GM19043 (cell line): ENCODE measurements around the gene USP47.
A peak's percentile ranks its signal among the peaks of the same experiment; 100 is the strongest.

ENCODE experiments used
- ATAC-seq: cut with Tn5 transposase; IDR thresholded peaks from one replicate; pipeline ENCODE4 v1.9.1; 2021; ENCODE audit warnings: low read depth; ENCODE audit not compliant: unreplicated experiment

Gene USP47, protein sequence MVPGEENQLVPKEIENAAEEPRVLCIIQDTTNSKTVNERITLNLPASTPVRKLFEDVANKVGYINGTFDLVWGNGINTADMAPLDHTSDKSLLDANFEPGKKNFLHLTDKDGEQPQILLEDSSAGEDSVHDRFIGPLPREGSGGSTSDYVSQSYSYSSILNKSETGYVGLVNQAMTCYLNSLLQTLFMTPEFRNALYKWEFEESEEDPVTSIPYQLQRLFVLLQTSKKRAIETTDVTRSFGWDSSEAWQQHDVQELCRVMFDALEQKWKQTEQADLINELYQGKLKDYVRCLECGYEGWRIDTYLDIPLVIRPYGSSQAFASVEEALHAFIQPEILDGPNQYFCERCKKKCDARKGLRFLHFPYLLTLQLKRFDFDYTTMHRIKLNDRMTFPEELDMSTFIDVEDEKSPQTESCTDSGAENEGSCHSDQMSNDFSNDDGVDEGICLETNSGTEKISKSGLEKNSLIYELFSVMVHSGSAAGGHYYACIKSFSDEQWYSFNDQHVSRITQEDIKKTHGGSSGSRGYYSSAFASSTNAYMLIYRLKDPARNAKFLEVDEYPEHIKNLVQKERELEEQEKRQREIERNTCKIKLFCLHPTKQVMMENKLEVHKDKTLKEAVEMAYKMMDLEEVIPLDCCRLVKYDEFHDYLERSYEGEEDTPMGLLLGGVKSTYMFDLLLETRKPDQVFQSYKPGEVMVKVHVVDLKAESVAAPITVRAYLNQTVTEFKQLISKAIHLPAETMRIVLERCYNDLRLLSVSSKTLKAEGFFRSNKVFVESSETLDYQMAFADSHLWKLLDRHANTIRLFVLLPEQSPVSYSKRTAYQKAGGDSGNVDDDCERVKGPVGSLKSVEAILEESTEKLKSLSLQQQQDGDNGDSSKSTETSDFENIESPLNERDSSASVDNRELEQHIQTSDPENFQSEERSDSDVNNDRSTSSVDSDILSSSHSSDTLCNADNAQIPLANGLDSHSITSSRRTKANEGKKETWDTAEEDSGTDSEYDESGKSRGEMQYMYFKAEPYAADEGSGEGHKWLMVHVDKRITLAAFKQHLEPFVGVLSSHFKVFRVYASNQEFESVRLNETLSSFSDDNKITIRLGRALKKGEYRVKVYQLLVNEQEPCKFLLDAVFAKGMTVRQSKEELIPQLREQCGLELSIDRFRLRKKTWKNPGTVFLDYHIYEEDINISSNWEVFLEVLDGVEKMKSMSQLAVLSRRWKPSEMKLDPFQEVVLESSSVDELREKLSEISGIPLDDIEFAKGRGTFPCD (N-terminal part only)

DNA sequence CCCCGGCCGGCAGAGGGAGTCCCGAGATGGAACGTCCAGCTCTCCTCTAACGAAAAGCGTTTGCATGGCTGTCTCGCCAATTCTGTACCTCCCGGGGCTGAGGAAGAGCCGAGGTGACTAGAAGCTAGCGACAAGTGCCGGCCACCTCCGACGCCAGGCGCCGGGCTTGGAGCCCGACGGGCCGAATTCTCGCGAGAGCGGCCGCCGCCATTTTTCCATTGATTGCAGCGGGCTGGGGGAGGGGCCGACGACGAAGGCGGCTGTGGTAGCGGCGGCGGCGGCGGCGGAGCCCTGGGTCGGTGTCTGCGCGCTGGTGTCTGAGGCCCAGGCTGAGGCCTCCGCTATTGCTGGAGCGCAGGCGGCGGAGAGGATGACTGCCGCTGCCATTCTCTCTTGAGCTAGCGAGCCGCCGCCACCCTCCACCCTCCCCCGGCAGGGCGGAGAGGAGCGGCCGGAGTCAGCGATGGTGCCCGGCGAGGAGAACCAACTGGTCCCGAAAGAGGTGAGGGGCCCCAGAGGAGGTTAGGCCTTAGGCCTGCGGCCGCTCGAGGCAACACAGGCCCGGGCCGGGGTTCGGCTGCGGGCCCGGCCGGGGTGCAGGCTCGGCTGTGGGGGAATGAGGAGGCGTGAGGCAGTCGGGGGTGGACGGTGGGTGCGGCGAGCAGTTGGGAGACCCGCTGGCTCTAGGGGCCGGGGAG lies at the start of gene USP47:
USP47 (plus strand) TSS at position 250 of the 698 bp plus-strand sequence; CDS start at position 464, 214 bp downstream.
- peak; percentile 61 for ATAC-seq

DNA sequence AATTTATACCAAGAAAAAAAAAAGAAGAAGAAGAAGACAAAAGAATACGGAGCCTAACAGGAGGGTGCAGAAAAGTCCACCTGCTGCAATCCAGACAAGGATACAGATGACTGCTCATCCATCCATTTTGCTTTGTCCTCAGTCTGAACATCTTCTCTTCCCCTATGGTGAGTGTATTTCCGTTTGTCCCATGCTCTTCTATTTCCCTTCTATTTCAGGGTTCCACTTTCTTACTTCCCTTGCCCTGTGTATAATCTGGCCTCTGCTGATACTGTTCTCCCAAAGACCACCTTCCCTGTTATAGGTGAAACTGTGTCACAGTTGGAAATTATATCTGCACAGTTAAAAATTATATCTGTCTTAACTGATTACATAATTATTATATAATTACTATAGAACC lies 48.7 kb upstream of the USP47 start:
- no peak for ATAC-seq

DNA sequence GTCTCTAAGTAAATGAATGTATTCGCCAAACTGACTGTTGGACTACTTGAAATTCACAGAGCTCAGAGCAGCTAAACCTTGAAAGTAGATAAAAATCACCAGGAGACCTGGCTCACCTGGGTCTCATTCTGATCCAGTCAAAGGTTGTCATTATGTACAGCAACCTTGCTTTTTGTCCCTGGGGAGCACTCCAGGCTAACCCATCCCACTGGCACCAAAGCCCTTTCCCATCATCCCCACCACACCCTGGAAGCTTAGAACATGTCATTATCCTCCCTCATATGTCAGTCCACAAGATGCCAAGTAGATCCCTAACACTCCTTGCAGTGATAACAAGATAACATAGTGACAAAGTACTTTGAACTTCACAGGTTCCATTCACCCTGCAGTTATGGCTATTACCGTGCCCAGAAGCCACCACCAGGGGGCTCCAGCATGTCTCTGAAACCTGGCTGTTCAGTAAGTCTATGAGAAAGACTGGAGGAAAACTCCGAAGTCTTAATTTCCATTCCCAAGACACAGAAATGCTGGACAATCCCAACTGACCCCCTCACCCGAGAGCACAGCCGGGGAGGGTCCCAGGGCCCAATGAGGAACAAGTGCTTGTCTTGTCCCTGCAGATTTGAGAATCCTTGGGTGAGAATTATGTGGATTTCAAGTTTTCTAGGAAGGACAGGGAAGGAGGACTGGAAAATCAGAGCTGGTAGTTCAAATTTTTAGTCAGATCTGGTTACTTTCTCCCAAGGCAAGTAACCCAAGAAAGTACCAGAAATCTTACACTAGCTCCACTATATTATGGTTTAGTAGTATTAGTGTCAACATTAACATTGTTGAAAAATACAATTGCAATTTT lies 43.0 kb upstream of the USP47 start:
- no peak for ATAC-seq

DNA sequence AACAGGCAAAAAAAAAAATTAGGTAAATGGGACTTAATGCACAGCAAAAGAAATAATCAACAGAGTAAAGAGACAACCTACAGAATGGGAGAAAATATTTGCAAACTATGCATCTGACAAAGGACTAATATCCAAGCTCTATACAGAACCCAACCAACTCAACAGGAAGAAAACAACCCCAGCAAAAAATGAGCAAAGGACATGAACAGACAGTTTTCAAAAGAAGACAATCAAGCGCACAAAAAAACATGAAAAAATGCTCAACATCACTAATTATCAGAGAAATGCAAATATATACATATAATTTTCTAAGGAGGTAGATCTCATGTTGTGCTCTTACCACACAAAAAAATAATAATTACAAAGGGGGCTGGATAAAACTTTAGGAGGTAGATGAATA lies 36.5 kb upstream of the USP47 start:
- no peak for ATAC-seq

DNA sequence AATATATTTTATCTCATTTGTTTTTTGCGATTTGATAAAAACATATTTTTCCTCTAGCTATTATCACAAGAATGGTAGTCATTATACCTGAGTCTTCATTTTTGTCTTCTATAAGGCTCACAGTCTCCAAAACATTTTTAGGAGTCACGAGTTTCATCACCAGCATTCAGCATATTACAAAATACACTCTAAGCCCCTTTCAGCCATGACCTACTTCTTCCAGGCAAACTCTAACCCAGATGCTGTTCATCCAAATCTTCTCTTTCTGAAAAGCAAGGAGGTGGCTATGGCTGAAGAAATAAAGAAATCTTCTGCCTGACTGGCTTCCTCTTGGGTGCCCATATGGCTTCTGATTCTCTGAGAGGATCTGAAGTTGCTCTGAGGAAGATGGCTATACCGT lies 35.7 kb upstream of the USP47 start:
- ATAC-seq = no peak

DNA sequence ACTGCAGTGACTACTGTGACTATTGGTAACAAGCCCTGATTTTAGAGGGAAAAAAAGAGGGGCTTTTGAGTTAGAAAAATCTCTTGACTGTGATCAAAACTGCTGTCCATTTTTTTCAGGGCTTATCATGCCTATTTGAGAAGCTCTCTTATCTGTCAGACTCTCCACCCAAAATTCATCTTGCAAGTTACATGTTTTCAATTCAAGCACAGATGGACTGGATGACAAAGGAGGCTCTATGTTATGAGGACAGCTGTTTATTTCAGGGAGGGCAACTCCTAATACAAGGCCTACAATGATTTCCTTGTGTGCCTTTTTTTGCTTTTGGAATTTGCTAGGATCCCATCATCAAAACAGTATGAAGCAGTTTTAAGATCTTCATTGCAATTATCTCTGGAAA lies 35.2 kb upstream of the USP47 start:
- no peak for ATAC-seq

DNA sequence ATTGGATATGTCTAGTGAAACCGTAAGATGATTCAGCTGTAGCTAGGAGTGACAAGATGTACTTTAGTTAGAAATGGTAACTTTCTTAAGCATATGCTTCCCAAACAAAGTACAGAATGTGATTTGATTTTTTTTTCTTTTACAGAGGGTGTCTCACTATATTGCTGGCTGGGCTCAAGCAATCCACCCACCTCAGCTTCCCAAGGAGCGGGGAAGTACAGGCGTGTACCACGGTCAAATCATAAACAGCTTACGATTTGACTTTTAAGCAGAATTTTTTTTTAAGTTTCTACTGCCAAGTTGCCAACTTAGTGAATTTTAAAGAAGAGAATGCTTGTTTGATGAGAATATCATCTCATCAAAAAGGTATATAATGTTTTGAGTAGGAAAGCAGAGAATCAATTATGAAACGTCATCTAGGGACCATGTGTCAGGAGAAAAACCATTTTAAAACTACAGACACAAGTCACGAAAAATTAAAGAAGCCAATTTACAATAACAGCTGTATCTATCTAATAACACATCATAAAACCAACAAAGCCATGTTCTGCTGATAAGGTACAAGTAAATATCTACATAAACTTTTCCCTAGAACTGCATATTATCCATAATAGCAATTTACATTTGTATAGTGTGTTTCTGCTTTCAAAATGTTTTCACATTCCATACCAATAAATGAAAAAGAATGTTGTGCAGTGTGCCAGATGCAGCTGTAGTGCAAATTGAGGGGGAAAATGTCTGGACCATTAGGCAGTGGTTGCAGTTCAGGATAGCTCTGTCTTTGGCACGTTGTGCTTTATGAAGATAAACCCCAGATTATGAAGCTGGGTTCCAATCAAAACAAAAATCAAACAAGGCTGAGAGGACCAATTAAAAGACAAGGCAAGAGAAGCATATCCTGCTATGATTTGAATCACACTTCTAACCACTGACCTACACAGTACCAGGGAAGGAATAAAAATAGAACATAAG lies 33.7 kb upstream of the USP47 start:
- no peak for ATAC-seq

DNA sequence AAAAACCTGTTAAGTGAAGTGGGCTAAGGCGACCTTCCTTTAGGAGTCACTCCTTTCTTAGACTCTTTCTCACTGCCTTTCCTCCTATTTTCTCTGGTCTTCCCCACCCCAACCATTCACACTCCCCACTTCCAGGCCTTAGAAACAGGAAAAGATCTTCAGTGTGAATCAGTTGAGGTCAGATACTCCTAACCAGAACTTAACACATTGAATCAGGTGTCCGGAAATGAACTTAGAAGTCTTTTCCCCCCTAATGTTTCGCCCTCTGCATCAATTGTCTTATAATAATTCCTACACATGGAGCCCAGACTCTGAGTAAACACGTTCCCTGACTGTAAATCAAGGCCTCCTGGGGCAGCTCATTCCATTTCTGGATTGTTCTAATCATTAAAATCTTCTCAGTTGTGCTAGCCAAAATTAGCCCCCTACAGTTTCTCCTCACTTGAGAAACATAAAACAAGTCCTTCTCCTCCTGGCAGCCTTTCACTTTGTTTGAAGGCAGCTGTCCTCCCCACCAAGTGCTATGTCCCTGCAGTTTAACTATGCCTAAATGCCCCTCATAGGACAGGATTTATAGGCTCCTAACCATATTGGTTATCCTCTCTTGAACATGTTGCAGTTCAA lies 32.7 kb upstream of the USP47 start:
- no peak for ATAC-seq

DNA sequence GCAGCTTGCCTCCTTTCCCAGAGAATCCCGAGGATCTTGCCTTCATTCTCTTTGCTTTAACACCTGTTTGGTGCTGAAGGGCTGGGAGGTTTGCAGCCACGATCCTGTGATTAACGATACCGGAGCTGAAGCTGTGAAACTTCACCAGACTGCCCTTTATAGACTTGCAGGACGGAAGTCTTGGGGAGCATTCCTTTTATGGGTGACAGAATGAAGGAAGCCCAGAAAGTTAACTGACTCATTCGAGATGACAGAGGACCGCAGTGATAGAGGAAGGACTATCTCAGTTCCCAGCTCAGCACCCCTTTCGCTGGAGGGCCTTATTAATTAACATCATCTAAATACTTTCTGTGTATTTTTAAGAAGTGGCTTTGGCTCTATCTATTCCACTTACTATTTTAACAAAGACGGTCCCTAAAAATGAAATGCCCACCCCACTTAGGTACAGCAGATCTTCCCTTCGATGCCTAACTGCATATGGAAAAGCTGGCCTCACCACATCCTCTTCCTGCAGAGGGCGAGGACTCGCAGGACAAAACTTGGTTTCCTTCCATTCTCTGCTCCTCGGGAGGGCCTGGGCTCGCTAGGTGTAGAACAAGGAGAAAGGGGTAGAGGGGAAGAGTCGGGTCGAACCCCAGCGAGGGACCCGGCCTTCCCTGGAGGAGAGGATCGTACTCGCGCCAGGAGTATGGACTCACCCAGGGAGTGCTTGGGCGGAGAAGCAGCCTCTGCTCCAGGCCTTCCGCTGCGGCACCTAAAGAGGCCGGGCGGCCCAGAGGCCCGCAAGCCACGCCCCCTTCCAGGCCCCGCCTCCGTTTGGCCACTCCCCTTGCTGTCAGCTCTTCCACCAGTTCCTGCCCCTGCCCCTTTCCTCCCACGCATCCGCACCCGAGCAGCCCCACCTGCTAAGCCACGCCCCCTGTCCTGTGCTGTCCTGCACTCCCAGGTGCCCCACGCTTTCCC lies 30.7 kb upstream of the USP47 start:
- no peak for ATAC-seq

DNA sequence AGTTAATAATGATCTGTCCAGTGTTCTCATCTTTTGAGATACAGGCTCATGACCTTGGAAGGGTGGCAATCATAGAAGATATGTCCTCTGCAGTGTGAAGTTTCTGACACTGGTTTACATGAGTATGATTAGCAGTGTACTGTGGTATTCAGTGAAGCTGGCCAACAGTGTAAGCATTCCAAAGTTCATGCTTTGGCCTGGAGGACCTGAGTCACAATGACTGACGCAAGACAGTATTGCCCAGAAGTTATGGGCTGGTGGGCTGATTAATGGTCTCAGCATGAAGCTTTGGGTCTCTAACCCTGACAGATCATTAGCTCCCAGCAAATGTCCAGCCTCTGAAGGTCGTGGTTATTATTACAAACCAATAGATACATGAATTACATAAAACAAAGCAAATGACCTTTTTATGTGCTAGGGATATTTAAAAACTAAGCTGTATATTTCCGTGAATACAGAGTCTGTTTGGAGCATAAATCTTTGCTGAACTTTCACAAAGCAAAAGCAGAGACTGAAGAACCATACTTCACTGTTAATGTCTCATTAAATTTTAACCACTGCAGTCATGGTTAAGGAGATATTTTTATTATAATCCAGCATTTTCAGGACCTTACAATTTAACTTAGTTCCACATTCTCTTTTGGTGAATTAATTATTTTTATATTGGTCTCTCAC lies 28.3 kb upstream of the USP47 start:
- no peak for ATAC-seq

DNA sequence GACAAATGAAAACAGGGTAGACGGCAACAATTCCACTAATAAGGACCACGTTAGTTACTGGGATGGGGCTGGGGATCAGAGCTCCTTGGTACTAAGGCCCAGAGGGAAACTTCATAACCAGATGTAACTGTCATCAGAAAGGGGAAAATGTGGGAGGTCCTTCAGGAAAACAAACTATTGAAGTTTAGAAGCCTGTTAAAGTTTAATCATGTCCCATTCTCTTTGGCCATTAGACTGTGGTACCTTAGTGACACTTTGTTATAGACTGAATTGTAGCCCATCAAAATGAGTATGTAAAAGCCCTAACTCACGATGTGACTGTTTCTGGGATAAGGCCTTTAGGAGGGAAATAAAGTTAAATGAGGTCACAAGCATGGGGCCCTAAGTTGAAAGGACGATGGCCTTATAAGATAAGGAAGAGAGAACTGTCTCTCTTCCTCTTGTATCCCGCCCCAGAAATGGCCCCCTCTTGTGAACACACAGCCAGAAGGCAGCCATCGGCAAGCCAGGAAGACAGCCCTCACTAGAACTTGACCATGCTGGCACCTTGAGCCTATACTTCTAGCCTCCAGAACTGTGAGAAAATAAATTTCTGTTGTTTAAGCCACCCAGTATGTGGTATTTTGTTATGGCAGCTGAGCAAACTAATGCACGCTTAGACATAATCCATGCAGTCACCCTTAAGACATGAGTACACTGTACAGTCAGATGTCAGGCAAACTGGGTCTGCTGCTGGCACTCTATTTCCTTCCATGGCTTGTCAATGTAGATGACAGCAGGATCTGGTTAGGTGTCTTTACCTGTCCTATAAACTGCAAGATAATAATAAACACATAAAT lies 26.9 kb upstream of the USP47 start:
- no peak for ATAC-seq

DNA sequence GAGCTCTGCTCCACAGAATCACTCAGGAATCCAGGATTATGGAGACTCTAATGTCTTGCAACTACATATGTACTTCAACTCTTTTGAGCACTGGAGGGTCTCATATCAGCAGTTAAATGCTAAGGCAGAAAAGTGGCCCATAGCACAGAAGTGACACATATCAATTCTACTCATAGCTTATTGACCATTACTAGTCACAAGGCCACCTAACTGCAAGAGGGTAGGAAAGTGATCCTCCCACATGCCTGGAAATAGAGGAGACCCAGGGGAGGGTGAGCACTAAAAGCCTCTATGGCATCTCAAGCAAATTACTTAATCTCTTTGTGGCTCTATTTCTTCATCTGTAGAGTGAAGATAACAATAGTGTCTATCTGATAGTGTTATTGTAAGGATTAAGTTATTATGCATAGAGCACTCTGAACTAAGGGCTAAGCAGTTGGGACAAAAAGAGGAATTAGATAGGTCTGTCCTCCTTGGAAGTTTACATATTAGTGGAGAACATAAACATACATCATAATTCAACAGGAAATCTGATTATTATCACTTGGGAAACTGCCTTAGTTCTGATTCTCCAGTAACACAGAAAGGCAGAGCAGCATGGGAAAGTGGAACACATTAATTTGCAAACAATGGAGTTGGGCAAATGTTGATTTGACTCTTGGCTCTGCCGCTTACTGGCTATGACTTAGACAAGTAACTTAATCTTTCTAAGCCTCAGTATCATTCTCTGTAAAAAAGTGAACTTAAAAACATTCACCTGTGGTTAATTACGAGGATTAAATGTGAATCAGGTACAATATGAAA lies 25.1 kb upstream of the USP47 start:
- no peak for ATAC-seq

DNA sequence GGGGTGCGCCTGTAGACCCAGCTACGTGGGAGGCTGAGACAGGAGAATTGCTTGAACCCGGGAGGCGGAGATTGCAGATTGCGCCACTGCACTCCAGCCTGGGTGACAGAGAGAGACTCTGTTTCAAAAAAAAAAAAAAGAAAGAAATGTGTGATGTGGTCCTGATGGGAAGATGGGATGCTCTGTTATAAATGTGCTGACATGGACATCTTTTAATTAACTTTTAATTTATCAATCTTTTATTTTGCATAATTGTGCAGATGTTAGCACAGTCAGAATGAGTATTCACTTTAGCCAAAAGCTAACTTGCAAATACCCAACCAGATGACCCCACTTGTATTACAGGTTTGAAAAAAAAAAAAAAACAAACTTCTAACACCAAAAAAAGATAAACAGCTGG lies 23.8 kb upstream of the USP47 start:
- ATAC-seq = no peak

DNA sequence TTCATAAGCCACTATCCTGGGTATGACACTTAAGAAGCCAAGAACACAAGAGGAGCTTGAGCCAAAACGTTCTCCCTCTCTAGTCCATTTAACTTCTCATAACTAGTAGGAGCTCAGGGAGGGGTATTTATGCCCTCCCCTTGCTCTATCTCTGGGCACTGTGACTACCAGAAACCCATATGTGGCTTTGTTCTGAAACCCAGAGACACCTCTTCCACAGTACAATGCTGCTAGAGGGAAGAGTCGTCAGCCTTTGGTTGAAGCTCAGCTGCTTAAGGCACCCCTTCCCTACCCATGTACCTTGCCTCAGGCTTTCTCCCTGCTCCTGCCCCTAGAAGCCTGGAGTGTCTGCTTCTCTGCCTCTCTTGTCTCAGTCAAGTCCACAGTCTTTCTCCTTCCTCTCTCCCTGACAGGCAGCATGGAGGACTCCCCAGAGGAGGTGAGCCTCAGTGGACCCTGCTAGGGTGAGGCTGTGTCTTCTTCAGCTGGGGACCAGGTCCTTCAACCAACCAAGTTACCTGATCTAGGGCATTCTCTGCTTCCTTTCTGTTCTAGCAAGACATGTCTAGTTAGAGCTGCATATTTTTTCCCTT lies 23.1 kb upstream of the USP47 start:
- no peak for ATAC-seq
